ENCODE results near the gene UST.
"Not testable (repeated sequence)": the region's sequence is repeated elsewhere in the genome, so short reads cannot be mapped to it uniquely, and the experiment has no call there.

UST gene

GRCh38 chr6:148842296-148843019, 95.6 kb downstream of the UST start:
- DNase-seq: no peak

- DNase-seq: no peak
Observed at GRCh38 chr6:148845464-148845863, 98.6 kb downstream of the UST start.

- DNase-seq: no peak
Observed at GRCh38 chr6:148846778-148847761, 100.2 kb downstream of the UST start.

- no peak for DNase-seq
Observed at GRCh38 chr6:148848915-148849314, 102.1 kb downstream of the UST start.

GRCh38 chr6:148849449-148849848, 102.6 kb downstream of the UST start:
- DNase-seq: not testable (repeated sequence)

- no peak for DNase-seq
Observed at GRCh38 chr6:148850964-148851363, 104.1 kb downstream of the UST start.

- no peak for DNase-seq
Observed at GRCh38 chr6:148851683-148852556, 105.1 kb downstream of the UST start.

- DNase-seq: no peak
Observed at GRCh38 chr6:148852688-148853087, 105.9 kb downstream of the UST start.

GRCh38 chr6:148853113-148853512, 106.3 kb downstream of the UST start:
- not testable (repeated sequence) for DNase-seq

- DNase-seq: no peak
Observed at GRCh38 chr6:148854096-148854495, 107.3 kb downstream of the UST start.

GRCh38 chr6:148854992-148855391, 108.2 kb downstream of the UST start:
- no peak for DNase-seq

- no peak for DNase-seq
Observed at GRCh38 chr6:148855744-148856143, 108.9 kb downstream of the UST start.

GRCh38 chr6:148857798-148858390, 111.1 kb downstream of the UST start:
- DNase-seq: no peak

- DNase-seq: not testable (repeated sequence)
Observed at GRCh38 chr6:148864132-148864531, 117.3 kb downstream of the UST start.

GRCh38 chr6:148864941-148865340, 118.1 kb downstream of the UST start:
- DNase-seq: no peak

GRCh38 chr6:148866657-148867268, 119.9 kb downstream of the UST start:
- DNase-seq: no peak

GRCh38 chr6:148867862-148868261, 121.0 kb downstream of the UST start:
- no peak for DNase-seq

- no peak for DNase-seq
Observed at GRCh38 chr6:148868314-148868713, 121.5 kb downstream of the UST start.

GRCh38 chr6:148868901-148869300, 122.1 kb downstream of the UST start:
- DNase-seq: no peak

- no peak for DNase-seq
Observed at GRCh38 chr6:148869585-148869984, 122.8 kb downstream of the UST start.

- DNase-seq: no peak
Observed at GRCh38 chr6:148873154-148873553, 126.3 kb downstream of the UST start.

- no peak for DNase-seq
Observed at GRCh38 chr6:148873868-148874267, 127.0 kb downstream of the UST start.
